AG10803 (cell line): ENCODE measurements around the gene FAM193B.

Experiments used
- DNase-seq: peaks from one replicate; pipeline ENCODE4 v3.0.0; 2010; ENCODE audit warnings: low read depth
- H3K4me3 ChIP-seq: 2 replicates; pipeline ENCODE4 v1.5.1; 2011; ENCODE audit warnings: mild to moderate bottlenecking, low read length, control low read depth
- CTCF ChIP-seq: conservative IDR thresholded peaks from 2 replicates; pipeline ENCODE4 v1.5.1; 2011; ENCODE audit warnings: mild to moderate bottlenecking, low read length, control low read depth, inconsistent platforms

FAM193B gene

GRCh38 chr5:177471610-177472356 is 82.6 kb downstream of the FAM193B start:
- peak overlapping the region; percentile 88 for H3K4me3 ChIP-seq
- peak; percentile 74 for DNase-seq
- no peak for TF ChIP-seq CTCF

GRCh38 chr5:177470759-177471536 is 83.4 kb downstream of the FAM193B start:
- TF ChIP-seq CTCF: no peak
- DNase-seq: no peak
- H3K4me3 ChIP-seq: peak overlapping the region; percentile 88
